SK-N-SH treated with all-trans-retinoic acid at 6 μM for 48 hours (cell line): ENCODE data around the gene SFRP2.

Experiments used
- ATAC-seq: fragments of 200-7000 bp; cut with Tn5 transposase; 3 replicates; pipeline ENCODE4 v1.9.1; 2020; ENCODE audit warnings: mild to moderate bottlenecking, moderate library complexity
- ARNTL ChIP-seq: fragments of 450-650 bp; formaldehyde crosslinking; IDR thresholded peaks from 2 replicates; pipeline ENCODE4 v1.5.0; 2020; ENCODE audit warnings: low read depth, mild to moderate bottlenecking, moderate library complexity, borderline replicate concordance
- BACH2 ChIP-seq: fragments of 250-450 bp; sonication (Bioruptor Pico); IDR thresholded peaks from 2 replicates; pipeline ENCODE4 v1.9.0; 2021; ENCODE audit warnings: mild to moderate bottlenecking, borderline replicate concordance
- CSDC2 ChIP-seq: fragments of 250-450 bp; sonication (Bioruptor Pico); IDR thresholded peaks from 2 replicates; pipeline ENCODE4 v1.5.0; 2020; ENCODE audit warnings: mild to moderate bottlenecking, moderate library complexity
- CSRNP3 ChIP-seq: fragments of 250-450 bp; sonication (Bioruptor Pico); IDR thresholded peaks from 2 replicates; pipeline ENCODE4 v1.5.1; 2021; ENCODE audit warnings: mild to moderate bottlenecking, moderate library complexity
- GLIS3 ChIP-seq: fragments of 250-450 bp; sonication (Bioruptor Pico); IDR thresholded peaks from 2 replicates; pipeline ENCODE4 v1.5.0; 2020; ENCODE audit warnings: mild to moderate bottlenecking, moderate library complexity
- ISL1 ChIP-seq: fragments of 250-450 bp; sonication (Bioruptor Pico); IDR thresholded peaks from 2 replicates; pipeline ENCODE4 v2.1.2; 2022; ENCODE audit warnings: mild to moderate bottlenecking, moderate library complexity
- OSR1 ChIP-seq: fragments of 250-450 bp; sonication (Bioruptor Pico); IDR thresholded peaks from 2 replicates; pipeline ENCODE4 v1.8.0; 2022; ENCODE audit warnings: moderate library complexity, mild to moderate bottlenecking, inconsistent platforms
- PATZ1 ChIP-seq: fragments of 250-450 bp; sonication (Bioruptor Pico); IDR thresholded peaks from 2 replicates; pipeline ENCODE4 v1.8.0; 2020; ENCODE audit warnings: mild to moderate bottlenecking, moderate library complexity, borderline replicate concordance
- POU6F1 ChIP-seq: fragments of 250-450 bp; sonication (Bioruptor Pico); IDR thresholded peaks from 2 replicates; pipeline ENCODE4 v1.8.0; 2021; ENCODE audit warnings: low read depth, mild to moderate bottlenecking, moderate library complexity, borderline replicate concordance
- PPARA ChIP-seq: fragments of 250-450 bp; sonication (Bioruptor Pico); IDR thresholded peaks from 2 replicates; pipeline ENCODE4 v1.5.0; 2020; ENCODE audit warnings: mild to moderate bottlenecking, borderline replicate concordance
- RARB ChIP-seq: fragments of 250-450 bp; sonication (Bioruptor Pico); IDR thresholded peaks from 2 replicates; pipeline ENCODE4 v1.8.0; 2021; ENCODE audit warnings: mild to moderate bottlenecking, moderate library complexity
- SNAI2 ChIP-seq: fragments of 250-450 bp; sonication (Bioruptor Pico); IDR thresholded peaks from 2 replicates; pipeline ENCODE4 v1.5.0; 2020; ENCODE audit warnings: mild to moderate bottlenecking, moderate library complexity
- TCF4 ChIP-seq: fragments of 250-450 bp; sonication (Bioruptor Pico); IDR thresholded peaks from 2 replicates; pipeline ENCODE4 v1.8.0; 2021; ENCODE audit warnings: mild to moderate bottlenecking, moderate library complexity, borderline replicate concordance
- TOX ChIP-seq: fragments of 250-450 bp; sonication (Bioruptor Pico); IDR thresholded peaks from 2 replicates; pipeline ENCODE4 v1.8.0; 2021; ENCODE audit warnings: mild to moderate bottlenecking, moderate library complexity, borderline replicate concordance
- ZC3H10 ChIP-seq: fragments of 250-450 bp; sonication (Bioruptor Pico); IDR thresholded peaks from 2 replicates; pipeline ENCODE4 v1.5.1; 2021; ENCODE audit warnings: mild to moderate bottlenecking, moderate library complexity
- ZFP3 ChIP-seq: fragments of 250-450 bp; sonication (Bioruptor Pico); IDR thresholded peaks from 2 replicates; pipeline ENCODE4 v1.5.0; 2020; ENCODE audit warnings: mild to moderate bottlenecking, moderate library complexity
- ZFP30 ChIP-seq: fragments of 450-650 bp; formaldehyde crosslinking; IDR thresholded peaks from 2 replicates; pipeline ENCODE4 v1.5.0; 2022; ENCODE audit warnings: mild to moderate bottlenecking, moderate library complexity
- ZNF565 ChIP-seq: fragments of 450-650 bp; formaldehyde crosslinking; conservative IDR thresholded peaks from 2 replicates; pipeline ENCODE4 v1.5.0; 2020; ENCODE audit warnings: low read depth, mild to moderate bottlenecking, moderate library complexity
- ZNF70 ChIP-seq: fragments of 450-650 bp; formaldehyde crosslinking; IDR thresholded peaks from 2 replicates; pipeline ENCODE4 v1.5.0; 2020; ENCODE audit warnings: mild to moderate bottlenecking, moderate library complexity
- ZNF8 ChIP-seq: fragments of 450-650 bp; formaldehyde crosslinking; IDR thresholded peaks from 2 replicates; pipeline ENCODE4 v1.5.0; 2020; ENCODE audit warnings: mild to moderate bottlenecking, moderate library complexity
- TF ChIP-seq, protein P1 (sequence below): fragments of 250-450 bp; sonication (Bioruptor Pico); IDR thresholded peaks from 2 replicates; pipeline ENCODE4 v1.5.0; 2020; ENCODE audit warnings: mild to moderate bottlenecking, moderate library complexity
- TF ChIP-seq, protein P2 (sequence below): fragments of 250-450 bp; sonication (Bioruptor Pico); IDR thresholded peaks from 2 replicates; pipeline ENCODE4 v1.5.1; 2020; ENCODE audit warnings: low read depth, mild to moderate bottlenecking, moderate library complexity

SFRP2 gene

GRCh38 chr4:153790500-153790865 lies 1.6 kb upstream of the SFRP2 start:
- TF ChIP-seq ZC3H10, result no peak
- TF ChIP-seq TCF4 (CRISPR knock-in tag), result no peak
- TF ChIP-seq ZFP30 (CRISPR knock-in tag), result no peak
- no peak for TF ChIP-seq ARNTL
- no peak for TF ChIP-seq ZFP3 (CRISPR knock-in tag)
- TF ChIP-seq RARB (CRISPR knock-in tag), result no peak
- TF ChIP-seq ZNF70 (CRISPR knock-in tag), result no peak
- no peak for TF ChIP-seq CSRNP3
- ATAC-seq, result no peak

GRCh38 chr4:153789741-153790499 lies 1.0 kb upstream of the SFRP2 start:
- ATAC-seq, result no peak

DNA sequence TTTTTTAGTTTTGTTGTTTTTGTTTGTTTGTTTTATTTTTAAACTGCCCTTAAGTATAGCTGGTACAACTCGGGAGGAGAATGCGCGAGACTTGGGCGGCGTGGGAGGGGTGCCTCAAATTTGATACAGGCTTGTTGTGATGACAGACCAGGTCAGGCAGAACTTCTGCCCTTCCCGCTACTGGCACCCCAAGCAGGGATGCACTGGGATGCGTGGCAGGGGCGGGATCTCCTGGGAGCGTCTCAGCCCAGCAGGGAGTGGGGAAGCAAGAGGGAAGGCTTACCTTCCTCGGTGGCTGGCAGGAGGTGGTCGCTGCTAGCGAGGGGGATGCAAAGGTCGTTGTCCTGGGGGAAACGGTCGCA lies 851 bp downstream of the SFRP2 start:
- TF ChIP-seq, protein P1, sequence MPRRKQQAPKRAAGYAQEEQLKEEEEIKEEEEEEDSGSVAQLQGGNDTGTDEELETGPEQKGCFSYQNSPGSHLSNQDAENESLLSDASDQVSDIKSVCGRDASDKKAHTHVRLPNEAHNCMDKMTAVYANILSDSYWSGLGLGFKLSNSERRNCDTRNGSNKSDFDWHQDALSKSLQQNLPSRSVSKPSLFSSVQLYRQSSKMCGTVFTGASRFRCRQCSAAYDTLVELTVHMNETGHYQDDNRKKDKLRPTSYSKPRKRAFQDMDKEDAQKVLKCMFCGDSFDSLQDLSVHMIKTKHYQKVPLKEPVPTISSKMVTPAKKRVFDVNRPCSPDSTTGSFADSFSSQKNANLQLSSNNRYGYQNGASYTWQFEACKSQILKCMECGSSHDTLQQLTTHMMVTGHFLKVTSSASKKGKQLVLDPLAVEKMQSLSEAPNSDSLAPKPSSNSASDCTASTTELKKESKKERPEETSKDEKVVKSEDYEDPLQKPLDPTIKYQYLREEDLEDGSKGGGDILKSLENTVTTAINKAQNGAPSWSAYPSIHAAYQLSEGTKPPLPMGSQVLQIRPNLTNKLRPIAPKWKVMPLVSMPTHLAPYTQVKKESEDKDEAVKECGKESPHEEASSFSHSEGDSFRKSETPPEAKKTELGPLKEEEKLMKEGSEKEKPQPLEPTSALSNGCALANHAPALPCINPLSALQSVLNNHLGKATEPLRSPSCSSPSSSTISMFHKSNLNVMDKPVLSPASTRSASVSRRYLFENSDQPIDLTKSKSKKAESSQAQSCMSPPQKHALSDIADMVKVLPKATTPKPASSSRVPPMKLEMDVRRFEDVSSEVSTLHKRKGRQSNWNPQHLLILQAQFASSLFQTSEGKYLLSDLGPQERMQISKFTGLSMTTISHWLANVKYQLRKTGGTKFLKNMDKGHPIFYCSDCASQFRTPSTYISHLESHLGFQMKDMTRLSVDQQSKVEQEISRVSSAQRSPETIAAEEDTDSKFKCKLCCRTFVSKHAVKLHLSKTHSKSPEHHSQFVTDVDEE (CRISPR knock-in tag), result no peak
- TF ChIP-seq, protein P2, sequence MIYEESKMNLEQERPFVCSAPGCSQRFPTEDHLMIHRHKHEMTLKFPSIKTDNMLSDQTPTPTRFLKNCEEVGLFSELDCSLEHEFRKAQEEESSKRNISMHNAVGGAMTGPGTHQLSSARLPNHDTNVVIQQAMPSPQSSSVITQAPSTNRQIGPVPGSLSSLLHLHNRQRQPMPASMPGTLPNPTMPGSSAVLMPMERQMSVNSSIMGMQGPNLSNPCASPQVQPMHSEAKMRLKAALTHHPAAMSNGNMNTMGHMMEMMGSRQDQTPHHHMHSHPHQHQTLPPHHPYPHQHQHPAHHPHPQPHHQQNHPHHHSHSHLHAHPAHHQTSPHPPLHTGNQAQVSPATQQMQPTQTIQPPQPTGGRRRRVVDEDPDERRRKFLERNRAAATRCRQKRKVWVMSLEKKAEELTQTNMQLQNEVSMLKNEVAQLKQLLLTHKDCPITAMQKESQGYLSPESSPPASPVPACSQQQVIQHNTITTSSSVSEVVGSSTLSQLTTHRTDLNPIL (CRISPR knock-in tag), result no peak
- TF ChIP-seq GLIS3 (CRISPR knock-in tag) (no peak), ZNF565 (CRISPR knock-in tag) (no peak), TOX (CRISPR knock-in tag) (no peak), ZFP30 (CRISPR knock-in tag) (no peak), CSDC2 (CRISPR knock-in tag) (no peak), SNAI2 (CRISPR knock-in tag) (no peak), BACH2 (no peak), OSR1 (no peak), ISL1 (CRISPR knock-in tag) (no peak), POU6F1 (CRISPR knock-in tag) (no peak), RARB (CRISPR knock-in tag) (no peak), PPARA (no peak), ZNF70 (CRISPR knock-in tag) (no peak)
- ATAC-seq, result no peak

More at GRCh38 chr4:153789741-153790499, 1.0 kb upstream of the SFRP2 start:
- TF ChIP-seq CSDC2 (CRISPR knock-in tag) (no peak), OSR1 (no peak), BACH2 (no peak)

GRCh38 chr4:153787575-153787974 lies 1.3 kb downstream of the SFRP2 start:
- no peak for ATAC-seq
- TF ChIP-seq ZNF565 (CRISPR knock-in tag) (no peak), PATZ1 (CRISPR knock-in tag) (no peak), CSDC2 (CRISPR knock-in tag) (no peak), ZC3H10 (no peak), TCF4 (CRISPR knock-in tag) (no peak), ZNF70 (CRISPR knock-in tag) (no peak), ISL1 (CRISPR knock-in tag) (no peak), POU6F1 (CRISPR knock-in tag) (no peak), ARNTL (no peak), BACH2 (no peak), OSR1 (no peak), ZNF8 (no peak), SNAI2 (CRISPR knock-in tag) (no peak)
- TF ChIP-seq, protein P2 (CRISPR knock-in tag), result no peak
